ENCODE results near the gene TPO.
"Not testable (repeated sequence)": the region's sequence is repeated elsewhere in the genome, so short reads cannot be mapped to it uniquely, and the experiment has no call there.

TPO gene

GRCh38 chr2:1491751-1492150 is 78.5 kb downstream of the TPO start:
- TF ChIP-seq CTCF (IDR thresholded peaks at IDR 0.05) (no peak), ZFX (IDR thresholded peaks at IDR 0.05; ENCODE audit: borderline replicate concordance) (no peak)
- no peak overlapping the region for H3K27ac ChIP-seq

GRCh38 chr2:1492231-1492630 is 79.0 kb downstream of the TPO start:
- not testable (repeated sequence) for H3K27ac ChIP-seq

- TF ChIP-seq ZFX (IDR thresholded peaks at IDR 0.05; ENCODE audit: borderline replicate concordance): no peak
- no peak for TF ChIP-seq CTCF (IDR thresholded peaks at IDR 0.05)
- H3K27ac ChIP-seq: no peak overlapping the region
These were observed 79.6 kb downstream of the TPO start for GRCh38 chr2:1492711-1493430.

- H3K27ac ChIP-seq: no peak overlapping the region
- no peak for TF ChIP-seq ZFX (IDR thresholded peaks at IDR 0.05; ENCODE audit: borderline replicate concordance)
- TF ChIP-seq CTCF (IDR thresholded peaks at IDR 0.05): no peak
These were observed 80.3 kb downstream of the TPO start for GRCh38 chr2:1493431-1494126.

- TF ChIP-seq ZFX (IDR thresholded peaks at IDR 0.05; ENCODE audit: borderline replicate concordance) (no peak), CTCF (IDR thresholded peaks at IDR 0.05) (no peak)
These were observed 81.0 kb downstream of the TPO start for GRCh38 chr2:1494257-1494656.

GRCh38 chr2:1494906-1495305 is 81.6 kb downstream of the TPO start:
- no peak for TF ChIP-seq ZFX (IDR thresholded peaks at IDR 0.05; ENCODE audit: borderline replicate concordance)
- TF ChIP-seq CTCF (IDR thresholded peaks at IDR 0.05): no peak
- no peak overlapping the region for H3K27ac ChIP-seq

More at GRCh38 chr2:1494257-1494656, 81.0 kb downstream of the TPO start:
- H3K27ac ChIP-seq: no peak overlapping the region

- no peak overlapping the region for H3K27ac ChIP-seq
- TF ChIP-seq CTCF (IDR thresholded peaks at IDR 0.05): no peak
- no peak for TF ChIP-seq ZFX (IDR thresholded peaks at IDR 0.05; ENCODE audit: borderline replicate concordance)
These were observed 82.6 kb downstream of the TPO start for GRCh38 chr2:1495676-1496358.

Data from 22Rv1 (cell line).